Thoracic aorta (tissue), 2 donors: Measurements from ENCODE around the gene SNAPIN. TPM values are rescaled to one million over a fixed set of nuclear protein-coding genes. Genes with fewer than 3 reads are reported as not detected.
"Not testable (repeated sequence)": the region's sequence is repeated elsewhere in the genome, so short reads cannot be mapped to it uniquely, and the experiment has no call there.

ENCODE experiments used
- ATAC-seq: fragments of 150-250 bp; one replicate; pipeline ENCODE4 v1.8.0; 2017; ENCODE audit warnings: low read depth; ENCODE audit not compliant: insufficient number of reproducible peaks, low FRiP score
- DNase-seq: peaks from one replicate; pipeline ENCODE4 v3.0.0-alpha.2; 2020; ENCODE audit warnings: low spot score
- H3K27ac ChIP-seq, 2 donors: fragments of 200-600 bp; sonication (generic); 1 replicate in 1 of 2; 2 replicates in 1 of 2; pipeline ENCODE4 v1.5.1; 2016; ENCODE audit warnings: mild to moderate bottlenecking in 2 of 2, moderate library complexity in 2 of 2
- H3K27me3 ChIP-seq: fragments of 200-600 bp; sonication (generic); replicated peaks from 2 replicates; pipeline ENCODE4 v1.6.0; 2016; ENCODE audit warnings: mild to moderate bottlenecking; ENCODE audit not compliant: insufficient read depth
- H3K36me3 ChIP-seq: fragments of 200-600 bp; sonication (generic); one replicate; pipeline ENCODE4 v1.5.1; 2016
- H3K4me1 ChIP-seq, 2 donors: fragments of 200-600 bp; sonication (generic); 1 replicate in 1 of 2; 2 replicates in 1 of 2; pipeline versions ENCODE4 v1.5.1 to v1.6.0; 2016; ENCODE audit warnings: low read depth in 2 of 2, mild to moderate bottlenecking in 1 of 2; ENCODE audit not compliant: control insufficient read depth in 1 of 2
- H3K4me3 ChIP-seq: fragments of 200-600 bp; sonication (generic); 2 replicates; pipeline ENCODE4 v1.5.1; 2016; ENCODE audit warnings: mild to moderate bottlenecking
- H3K9me3 ChIP-seq: fragments of 200-600 bp; sonication (generic); 2 replicates; pipeline ENCODE4 v1.5.1; 2016
- CTCF ChIP-seq: fragments of 200-600 bp; sonication (generic); IDR thresholded peaks from one replicate; pipeline ENCODE4 v1.5.1; 2019; ENCODE audit warnings: antibody characterized with exemption
- total RNA-seq, 2 donors: library from RNA; depleted of rRNA; stranded (reverse); fragments of >200 nt; gene quantifications; one replicate each; pipeline versions ENCODE4 v1.1.0 to v1.2.3, GENCODE V29; 2016

Gene SNAPIN
- total RNA-seq, 2 donors from 2014 or later: 37.9 to 41.6 TPM

- H3K4me1 ChIP-seq: peaks cover 0 to 10% of the 10 kb centered on the region in 2 donors
- DNase-seq: no peak
- H3K9me3 ChIP-seq: no peaks in the 10 kb centered on the region
- no peak for TF ChIP-seq CTCF
- no peak overlapping the region for H3K27ac ChIP-seq
- H3K36me3 ChIP-seq: peaks cover 61% of the 10 kb centered on the region
- no peak overlapping the region for H3K4me3 ChIP-seq
- ATAC-seq: no peak
- H3K27me3 ChIP-seq: no peaks in the 10 kb centered on the region
Observed at GRCh38 chr1:153662269-153662668, 3.8 kb downstream of the SNAPIN start.

GRCh38 chr1:153663211-153663610 lies 4.7 kb downstream of the SNAPIN start:
- H3K27ac ChIP-seq: no peak overlapping the region
- H3K4me1 ChIP-seq: peaks cover 0 to 10% of the 10 kb centered on the region in 2 donors
- no peak overlapping the region for H3K4me3 ChIP-seq
- peaks cover 71% of the 10 kb centered on the region for H3K36me3 ChIP-seq
- TF ChIP-seq CTCF: no peak
- no peak for DNase-seq
- no peak for ATAC-seq
- H3K27me3 ChIP-seq: no peaks in the 10 kb centered on the region
- H3K9me3 ChIP-seq: no peaks in the 10 kb centered on the region

GRCh38 chr1:153667439-153667838 lies 8.9 kb downstream of the SNAPIN start:
- H3K4me1 ChIP-seq: peaks cover 13 to 24% of the 10 kb centered on the region in 2 donors
- peaks cover 66% of the 10 kb centered on the region for H3K36me3 ChIP-seq
- no peaks in the 10 kb centered on the region for H3K9me3 ChIP-seq
- H3K27me3 ChIP-seq: no peaks in the 10 kb centered on the region
- ATAC-seq: no peak
- TF ChIP-seq CTCF: no peak
- H3K4me3 ChIP-seq: no peak overlapping the region
- no peak for DNase-seq
- no peak overlapping the region for H3K27ac ChIP-seq

GRCh38 chr1:153668672-153669071 lies 10.2 kb downstream of the SNAPIN start:
- not testable (repeated sequence) for H3K9me3 ChIP-seq, H3K4me3 ChIP-seq, H3K27me3 ChIP-seq, DNase-seq, H3K27ac ChIP-seq, ATAC-seq
- H3K36me3 ChIP-seq: peaks cover 54% of the 10 kb centered on the region
- H3K4me1 ChIP-seq: peaks cover 13 to 24% of the 10 kb centered on the region in 2 donors

GRCh38 chr1:153669606-153670005 lies 11.1 kb downstream of the SNAPIN start:
- no peaks in the 10 kb centered on the region for H3K9me3 ChIP-seq
- peak overlapping the region in 1 of 2 donors; percentile 11 for H3K27ac ChIP-seq
- H3K4me3 ChIP-seq: peak overlapping the region; percentile 91
- H3K4me1 ChIP-seq: peaks cover 13 to 24% of the 10 kb centered on the region in 2 donors
- peaks cover 45% of the 10 kb centered on the region for H3K36me3 ChIP-seq
- H3K27me3 ChIP-seq: no peaks in the 10 kb centered on the region
- ATAC-seq (no peak), DNase-seq (no peak)
- no peak for TF ChIP-seq CTCF

- TF ChIP-seq CTCF: no peak
- Histone ChIP-seq H3K4me3 (peak overlapping the region; percentile 91), H3K36me3 (peaks cover 37% of the 10 kb centered on the region), H3K27ac (peak overlapping the region; percentile 82 to 91), H3K9me3 (no peaks in the 10 kb centered on the region), H3K27me3 (no peaks in the 10 kb centered on the region), H3K4me1 (peaks cover 13 to 24% of the 10 kb centered on the region in 2 donors)
- DNase-seq (no peak), ATAC-seq (peak; percentile 1)
Observed at GRCh38 chr1:153670257-153670858, 11.9 kb downstream of the SNAPIN start.
